Endothelial cell of umbilical vein (primary cell): ENCODE measurements around the gene SLC44A5. TPM values are rescaled to one million over a fixed set of nuclear protein-coding genes. Genes with fewer than 3 reads are reported as not detected.

Experiments used
- BruUV-seq: library from RNA; stranded (reverse); fragments of 400-500 nt; replicated peaks from 2 replicates; lab custom pipeline; 2021; lab: Mats Ljungman, UMichigan
- CTCF ChIA-PET: fragments of 300-600, 350-600 bp; sonication (Branson Sonifier 250); formaldehyde crosslinking; loops from one replicate; lab custom pipeline; 2021; ENCODE audit warnings: antibody characterized with exemption, inconsistent platforms; lab: Charles Lee
- POLR2A ChIA-PET: fragments of 300-600, 350-600 bp; sonication (Branson Sonifier 250); formaldehyde crosslinking; loops from one replicate; lab custom pipeline; 2021; ENCODE audit warnings: antibody characterized with exemption, inconsistent platforms; lab: Charles Lee
- DNase-seq: peaks from one replicate; pipeline ENCODE4 v3.0.0-alpha.2; 2011; ENCODE audit warnings: low read depth, low spot score
- FAIRE-seq: peaks from 2 replicates; lab custom pipeline; 2011; peaks lifted over from hg19 to GRCh38; lab: Jason Lieb, UNC
- H2AFZ ChIP-seq: 2 replicates; pipeline ENCODE4 v1.6.0; 2012; ENCODE audit warnings: low read depth, low read length, control low read depth, inconsistent platforms
- H3K27ac ChIP-seq: 2 replicates; pipeline ENCODE4 v1.5.1; 2011; ENCODE audit warnings: low read depth, mild to moderate bottlenecking, control low read depth, low read length, moderate library complexity; ENCODE audit not compliant: insufficient read depth
- H3K27me3 ChIP-seq, 2 experiments: 2 replicates each; pipeline versions ENCODE4 v1.6.0 to v1.6.1; 2011; ENCODE audit warnings: low read length in 2 of 2, mixed read lengths in 1 of 2; ENCODE audit not compliant: control insufficient read depth in 2 of 2, insufficient read depth in 2 of 2
- H3K36me3 ChIP-seq, 2 experiments: 2 replicates in 1 of 2; 3 replicates in 1 of 2; pipeline ENCODE4 v1.5.1; 2011; ENCODE audit warnings: low read length in 2 of 2, mild to moderate bottlenecking in 1 of 2, moderate library complexity in 1 of 2; ENCODE audit not compliant: control insufficient read depth in 2 of 2, insufficient read depth in 2 of 2; ENCODE audit errors: extremely low read depth in 1 of 2
- H3K4me1 ChIP-seq: 3 replicates; pipeline ENCODE4 v1.5.1; 2011; ENCODE audit warnings: mild to moderate bottlenecking, low read length; ENCODE audit not compliant: control insufficient read depth, insufficient read depth; ENCODE audit errors: extremely low read depth
- H3K4me2 ChIP-seq: 2 replicates; pipeline ENCODE4 v1.6.1; 2011; ENCODE audit warnings: low read length, control low read depth, mixed read lengths; ENCODE audit not compliant: insufficient read depth
- H3K4me3 ChIP-seq, 3 experiments: fragments of 200-600 bp in 1 of 3; sonication (generic), shearing (Covaris generic) in 1 of 3; replicated peaks in 1 of 3; 2 replicates each; pipeline ENCODE4 v1.5.1; 2011 to 2016; ENCODE audit warnings: control low read depth in 3 of 3, low read length in 3 of 3, mild to moderate bottlenecking in 2 of 3, inconsistent platforms in 1 of 3, low read depth in 1 of 3, moderate library complexity in 1 of 3; ENCODE audit not compliant: insufficient read depth in 1 of 3
- H3K79me2 ChIP-seq: 2 replicates; pipeline ENCODE4 v1.6.0; 2012; ENCODE audit warnings: low read length, inconsistent platforms; ENCODE audit not compliant: control insufficient read depth, insufficient read depth
- H3K9ac ChIP-seq: replicated peaks from 2 replicates; pipeline ENCODE3; 2011; ENCODE audit warnings: low read length, control low read depth; ENCODE audit not compliant: insufficient read depth; ENCODE audit errors: extremely low read depth
- H3K9me1 ChIP-seq: replicated peaks from 3 replicates; pipeline ENCODE4 v1.6.0; 2011; ENCODE audit warnings: mild to moderate bottlenecking, low read length; ENCODE audit not compliant: control insufficient read depth, insufficient read depth; ENCODE audit errors: extremely low read depth
- H3K9me3 ChIP-seq: replicated peaks from 2 replicates; pipeline ENCODE4 v1.5.1; 2012; ENCODE audit warnings: low read length, inconsistent platforms; ENCODE audit not compliant: control insufficient read depth, insufficient read depth
- H4K20me1 ChIP-seq: replicated peaks from 2 replicates; pipeline ENCODE3; 2011; ENCODE audit warnings: mild to moderate bottlenecking, low read length; ENCODE audit not compliant: control insufficient read depth, insufficient read depth; ENCODE audit errors: extremely low read depth
- EZH2 ChIP-seq: IDR thresholded peaks from 2 replicates; pipeline ENCODE4 v1.6.1; 2012; ENCODE audit warnings: borderline replicate concordance, low read depth, mild to moderate bottlenecking, moderate library complexity, low read length, inconsistent platforms; ENCODE audit not compliant: severe bottlenecking
- FOS ChIP-seq: IDR thresholded peaks from 2 replicates; pipeline ENCODE4 v1.6.1; 2011; ENCODE audit warnings: mild to moderate bottlenecking, low read length, moderate library complexity, borderline replicate concordance; ENCODE audit not compliant: insufficient read depth
- GATA2 ChIP-seq: IDR thresholded peaks from 2 replicates; pipeline ENCODE4 v1.7.0; 2011; ENCODE audit warnings: low read depth, mild to moderate bottlenecking, moderate library complexity, mixed read lengths, low read length; ENCODE audit not compliant: insufficient read length, insufficient read depth
- JUN ChIP-seq: IDR thresholded peaks from 2 replicates; pipeline ENCODE4 v1.6.1; 2011; ENCODE audit warnings: borderline replicate concordance, low read depth; ENCODE audit not compliant: insufficient read length, insufficient read depth
- MAX ChIP-seq: IDR thresholded peaks from 2 replicates; pipeline ENCODE4 v1.6.1; 2011; ENCODE audit not compliant: insufficient read depth, insufficient read length
- MYC ChIP-seq: IDR thresholded peaks from one replicate; pipeline ENCODE4 v1.6.1; 2011; ENCODE audit warnings: mild to moderate bottlenecking, low read depth, low read length
- POLR2A ChIP-seq: IDR thresholded peaks from 2 replicates; pipeline ENCODE4 v1.6.1; 2012; ENCODE audit warnings: low read depth, mild to moderate bottlenecking, control low read depth, low read length
- POLR2AphosphoS5 ChIP-seq: IDR thresholded peaks from 2 replicates; pipeline ENCODE4 v1.6.1; 2012; ENCODE audit warnings: low read depth, mild to moderate bottlenecking, control low read depth, low read length, moderate library complexity; ENCODE audit not compliant: insufficient read depth
- dilution Hi-C: fragments of 300-500 bp; cut with MboI; formaldehyde crosslinking; loops from one replicate; pipeline ENCODE4 v1.15.0; 2019; ENCODE audit warnings: low sequenced_read_pairs; ENCODE audit not compliant: extremely low pct_ligation_motif_present
- intact Hi-C: fragments of 100-400 bp; cut with micrococcal nuclease; formaldehyde crosslinking; loops from one replicate; pipeline ENCODE4 v1.10.0; 2022
- polyA plus RNA-seq, 4 experiments: library from polyadenylated mRNA; depleted of rRNA in 3 of 4; stranded (reverse) in 3 of 4; unstranded in 1 of 4; fragments of >200 nt; gene quantifications; 2 replicates each; pipeline versions ENCODE4 v1.2.1 to v1.2.3, GENCODE V29; 2011 to 2012; ENCODE audit warnings: missing spikeins in 1 of 4
- total RNA-seq: library from RNA; stranded (reverse); gene quantifications from 2 replicates; pipeline ENCODE4 v1.2.3, GENCODE V29; 2021
- TF ChIP-seq, protein P1 (sequence below), 2 donors: IDR thresholded peaks; 1 replicate in 1 of 2; 2 replicates in 1 of 2; pipeline ENCODE4 v1.5.1; 2011; ENCODE audit warnings: low read length in 2 of 2, mild to moderate bottlenecking in 2 of 2, moderate library complexity in 2 of 2, control low read depth in 1 of 2, inconsistent platforms in 1 of 2, low read depth in 1 of 2; ENCODE audit not compliant: insufficient read depth in 1 of 2; ENCODE audit errors: extremely low read depth in 1 of 2

The SLC44A5 gene
- total and polyA plus RNA-seq, 2 donors (not counting 3 experiments of a cell fraction or from before 2014, with no cell fraction given): 1.6 to 3.2 TPM

DNA sequence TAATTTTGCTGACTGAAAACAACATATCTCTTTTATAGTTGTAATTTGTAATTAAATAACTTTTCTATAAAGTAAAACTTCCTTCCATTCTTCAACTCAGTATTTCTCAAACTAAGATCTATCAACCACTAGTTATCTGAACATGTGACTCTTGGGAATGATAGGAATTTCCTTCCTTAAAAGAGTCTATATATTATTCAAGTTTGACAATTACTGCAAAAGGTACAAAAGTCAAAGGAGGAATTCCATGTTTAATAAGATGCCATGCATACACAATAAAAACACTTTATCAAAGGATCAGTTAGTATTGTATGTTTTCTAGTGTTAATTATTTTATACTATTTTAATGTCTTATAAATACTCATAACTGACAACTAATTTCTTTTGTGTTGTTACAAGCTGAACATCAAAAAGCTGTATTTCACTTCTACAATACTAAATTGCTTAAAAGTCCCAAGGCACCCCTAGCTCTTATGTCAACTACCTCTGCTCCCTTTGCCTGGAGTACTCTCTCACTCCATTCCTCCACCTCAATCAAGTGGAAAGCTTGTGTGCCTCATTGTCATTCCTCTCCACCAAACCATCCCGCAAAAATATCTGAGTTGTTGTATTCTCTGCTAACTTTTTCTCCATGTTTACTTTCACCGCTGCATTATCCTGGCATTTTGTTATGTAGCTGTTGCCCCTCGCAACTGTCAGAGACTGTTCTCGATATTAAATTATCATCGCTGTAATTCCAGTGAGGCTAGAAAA lies 67.9 kb downstream of the SLC44A5 start:
- no peak for TF ChIP-seq MAX
- TF ChIP-seq EZH2: no peak
- no peak for TF ChIP-seq POLR2A
- TF ChIP-seq MYC: no peak
- no peak for TF ChIP-seq POLR2AphosphoS5
- no peak for TF ChIP-seq FOS
- no peak for TF ChIP-seq GATA2
- TF ChIP-seq JUN: no peak
- TF ChIP-seq, protein P1, sequence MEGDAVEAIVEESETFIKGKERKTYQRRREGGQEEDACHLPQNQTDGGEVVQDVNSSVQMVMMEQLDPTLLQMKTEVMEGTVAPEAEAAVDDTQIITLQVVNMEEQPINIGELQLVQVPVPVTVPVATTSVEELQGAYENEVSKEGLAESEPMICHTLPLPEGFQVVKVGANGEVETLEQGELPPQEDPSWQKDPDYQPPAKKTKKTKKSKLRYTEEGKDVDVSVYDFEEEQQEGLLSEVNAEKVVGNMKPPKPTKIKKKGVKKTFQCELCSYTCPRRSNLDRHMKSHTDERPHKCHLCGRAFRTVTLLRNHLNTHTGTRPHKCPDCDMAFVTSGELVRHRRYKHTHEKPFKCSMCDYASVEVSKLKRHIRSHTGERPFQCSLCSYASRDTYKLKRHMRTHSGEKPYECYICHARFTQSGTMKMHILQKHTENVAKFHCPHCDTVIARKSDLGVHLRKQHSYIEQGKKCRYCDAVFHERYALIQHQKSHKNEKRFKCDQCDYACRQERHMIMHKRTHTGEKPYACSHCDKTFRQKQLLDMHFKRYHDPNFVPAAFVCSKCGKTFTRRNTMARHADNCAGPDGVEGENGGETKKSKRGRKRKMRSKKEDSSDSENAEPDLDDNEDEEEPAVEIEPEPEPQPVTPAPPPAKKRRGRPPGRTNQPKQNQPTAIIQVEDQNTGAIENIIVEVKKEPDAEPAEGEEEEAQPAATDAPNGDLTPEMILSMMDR (IDR thresholded peaks at IDR 0.05; ENCODE audit: extremely low read depth in 1 of 2, insufficient read depth in 1 of 2, low read depth in 1 of 2, low read length in 2 of 2): no peak
- no peak overlapping the region for H3K9ac ChIP-seq
- dilution Hi-C loops (no loop called here), intact Hi-C loops (loop anchor here (5.0 kb wide), 1 partner anchor 69 kb away; the partner anchor contains the start of gene SLC44A5)
- ChIA-PET CTCF (interaction anchor here (1.2 to 2.0 kb wide), 3 partner anchors 8 to 88 kb away, joined by 3 to 6 read pairs (median 4); no protein-coding TSS in a partner anchor), POLR2A (no interaction called here)
- FAIRE-seq (peak; percentile 64), DNase-seq (peak; percentile 55)
- peak overlapping the region; percentile 67 for H3K4me2 ChIP-seq
- no peaks in the 10 kb centered on the region for H3K27me3 ChIP-seq
- H3K79me2 ChIP-seq: no peaks in the 10 kb centered on the region
- H2AFZ ChIP-seq: peak overlapping the region; percentile 45
- no peaks in the 10 kb centered on the region for H3K9me3 ChIP-seq
- H3K27ac ChIP-seq: peak overlapping the region; percentile 40
- H3K9me1 ChIP-seq: no peaks in the 10 kb centered on the region
- no peak overlapping the region for H3K4me3 ChIP-seq
- no peaks in the 10 kb centered on the region for H4K20me1 ChIP-seq
- H3K4me1 ChIP-seq: peaks cover 29% of the 10 kb centered on the region
- BruUV-seq: no TSS peak
- no peaks in the 10 kb centered on the region for H3K36me3 ChIP-seq
